GM21515 (cell line): Measurements from ENCODE around the gene DYRK2.
A peak's percentile ranks its signal among the peaks of the same experiment; 100 is the strongest.

Experiments used
- ATAC-seq: cut with Tn5 transposase; IDR thresholded peaks from one replicate; pipeline ENCODE4 v1.9.1; 2021; ENCODE audit not compliant: unreplicated experiment

DYRK2 gene

GRCh38 chr12:67648521-67649260, at the start of gene DYRK2:
TSS of gene DYRK2 (plus strand) at chr12:67648745. CDS start at chr12:67649134, 389 bp downstream.
- ATAC-seq = peak; percentile 49

DNA sequence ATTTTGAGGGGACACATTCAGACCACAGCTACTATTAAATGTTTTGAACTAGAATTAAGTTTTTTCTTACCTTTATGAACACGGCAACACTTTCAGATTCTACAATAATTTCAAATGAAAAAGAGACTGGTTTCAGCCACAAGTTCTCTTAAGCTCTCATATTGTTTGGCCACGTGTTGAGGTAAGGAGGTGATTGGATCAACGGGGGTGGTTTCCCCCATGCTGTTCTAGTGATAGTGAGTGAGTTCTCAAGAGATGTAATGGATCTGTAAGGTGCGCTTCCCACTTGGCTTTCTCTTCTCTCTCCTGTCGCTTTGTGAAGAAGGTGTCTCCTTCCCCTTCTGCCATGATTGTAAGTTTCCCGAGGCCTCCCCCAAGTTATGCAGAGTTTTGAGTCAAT, 48.9 kb upstream of the DYRK2 start:
- no peak for ATAC-seq

DNA sequence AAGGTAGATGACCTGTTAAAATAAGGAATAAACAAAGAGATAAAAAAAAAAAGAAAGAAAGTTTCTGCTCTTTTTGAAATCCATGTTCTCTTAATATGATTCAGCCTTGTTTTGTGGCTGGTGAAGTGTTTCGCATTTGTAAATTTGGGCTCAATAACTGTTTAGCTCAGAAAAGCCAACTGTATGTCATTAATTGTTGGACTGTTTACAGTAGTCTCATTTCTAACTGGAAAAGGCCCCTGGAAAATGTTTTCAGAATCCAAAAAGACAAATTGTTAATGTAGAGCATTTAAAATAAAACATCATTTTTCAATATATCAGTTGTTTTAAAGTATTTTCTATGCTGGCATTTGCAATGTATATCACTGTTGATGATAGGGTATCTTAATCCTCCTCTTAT, 47.4 kb upstream of the DYRK2 start:
- no peak for ATAC-seq

- ATAC-seq = no peak
Measured at GRCh38 chr12:67609226-67609870, 39.2 kb upstream of the DYRK2 start.

DNA sequence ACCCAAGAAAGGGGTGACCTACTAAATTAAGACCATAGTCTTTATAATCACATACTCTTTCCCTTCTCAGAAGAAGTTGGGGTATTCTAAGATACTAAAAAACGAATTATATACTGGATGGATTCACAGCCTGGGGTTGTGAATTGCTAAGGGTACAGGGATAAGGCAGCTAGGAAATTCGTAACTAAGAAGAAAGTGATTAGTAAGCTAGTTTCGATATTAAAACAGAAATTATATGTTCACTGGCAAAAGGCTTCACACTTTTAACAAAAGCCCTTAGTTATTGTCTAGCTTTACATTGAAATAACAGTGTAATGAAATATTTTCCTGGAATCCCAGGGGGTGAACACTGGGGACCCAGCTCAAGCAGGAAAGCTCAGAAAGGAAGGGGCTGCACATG, 35.5 kb upstream of the DYRK2 start:
- ATAC-seq = no peak

GRCh38 chr12:67617629-67618028, 30.9 kb upstream of the DYRK2 start:
- ATAC-seq = no peak

DNA sequence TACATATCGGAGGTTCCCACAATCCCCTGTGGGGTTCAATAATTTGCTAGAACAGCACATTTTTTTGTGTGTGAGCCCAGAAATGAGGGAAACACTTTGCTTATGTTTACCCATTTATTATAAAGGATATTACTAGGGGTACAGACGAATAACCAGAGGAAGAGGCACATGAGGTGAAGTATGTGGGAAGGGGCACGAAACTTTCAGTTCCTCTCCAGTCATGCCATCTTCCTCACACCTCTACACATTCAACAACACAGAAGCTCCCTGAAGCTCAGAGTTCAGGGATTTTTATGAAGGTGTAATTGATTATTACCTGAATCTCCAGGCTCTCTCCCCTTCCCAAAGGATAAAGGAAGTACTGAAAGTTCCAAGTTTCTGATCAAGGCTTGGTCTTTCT, 30.2 kb upstream of the DYRK2 start:
- no peak for ATAC-seq

DNA sequence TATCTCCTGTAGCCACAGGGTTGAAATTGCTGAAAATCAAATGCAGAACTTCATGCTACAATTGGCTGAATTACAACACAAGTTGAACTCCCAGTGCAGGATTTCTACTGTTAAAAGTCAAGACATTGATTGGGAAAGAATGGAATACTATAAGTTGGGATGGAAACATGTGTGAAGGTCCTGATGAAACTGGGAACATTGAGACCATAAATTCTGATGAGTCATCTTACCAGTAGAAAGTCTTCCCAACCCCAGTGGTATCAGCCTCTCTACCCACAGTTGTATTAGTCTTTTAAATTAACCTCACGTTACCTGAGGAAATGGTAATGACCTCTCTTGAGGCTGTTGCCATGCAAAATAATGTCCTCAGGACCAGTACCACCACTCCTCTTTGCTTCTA, 27.4 kb upstream of the DYRK2 start:
- no peak for ATAC-seq

DNA sequence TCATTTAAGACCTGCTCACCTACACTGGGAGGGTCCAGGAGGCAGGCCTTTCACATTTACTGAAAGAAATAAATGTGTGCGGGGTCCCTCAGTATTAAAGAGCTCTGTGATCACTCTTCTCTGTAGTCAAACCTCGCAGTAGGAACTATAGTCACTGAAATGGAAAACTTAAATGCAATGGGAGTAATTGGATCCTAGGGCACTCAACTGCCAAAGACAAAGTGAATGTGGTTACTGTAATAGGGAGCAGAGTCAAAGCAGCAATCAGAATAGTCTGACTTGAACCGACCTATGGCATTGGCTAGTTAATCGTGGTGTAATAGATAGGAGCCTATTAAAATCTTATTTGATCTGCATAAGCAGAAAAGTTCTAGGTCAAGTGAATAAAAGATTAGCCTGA, 26.6 kb upstream of the DYRK2 start:
- ATAC-seq = no peak

- ATAC-seq = no peak
Measured at GRCh38 chr12:67623259-67623658, 25.3 kb upstream of the DYRK2 start.

DNA sequence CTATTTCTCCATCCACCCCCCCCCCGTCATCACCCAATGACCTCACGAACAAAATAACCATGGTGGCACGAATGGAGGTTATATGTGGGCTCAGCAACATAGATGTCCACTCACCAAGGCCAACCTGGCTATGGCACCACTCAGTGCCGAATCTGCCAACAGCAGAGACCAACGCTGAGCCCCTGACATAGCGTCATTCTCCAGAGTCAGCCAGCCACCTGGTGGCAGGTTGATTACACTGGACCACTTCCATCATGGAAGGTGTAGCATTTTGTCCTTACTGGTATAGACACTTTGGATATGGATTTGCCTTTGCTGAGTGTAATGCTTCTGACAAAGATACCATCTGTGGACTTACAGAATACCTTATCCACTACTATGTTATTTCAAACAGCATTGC, 24.2 kb upstream of the DYRK2 start:
- no peak for ATAC-seq

DNA sequence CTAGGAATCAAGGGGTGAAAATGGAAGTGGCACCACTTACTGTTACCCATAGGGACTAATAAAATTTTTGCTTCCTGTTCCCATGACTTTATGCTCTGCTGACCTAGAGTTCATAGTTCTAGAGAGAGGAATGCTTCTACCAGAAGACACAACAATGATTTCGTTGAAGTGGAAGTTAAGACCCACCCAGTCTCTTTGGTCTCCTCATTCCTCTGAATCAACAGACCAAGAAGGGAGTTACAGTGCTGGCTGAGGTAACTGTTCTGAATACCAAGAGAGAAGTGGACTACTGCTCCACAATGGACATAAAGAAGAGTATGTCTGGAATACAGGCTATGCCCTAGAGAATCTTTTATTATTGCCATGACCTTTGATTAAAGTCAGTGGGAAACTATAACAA, 23.5 kb upstream of the DYRK2 start:
- ATAC-seq = no peak

GRCh38 chr12:67626156-67626555, 22.4 kb upstream of the DYRK2 start:
- ATAC-seq = no peak

- peak; percentile 98 for ATAC-seq
Measured at GRCh38 chr12:67630373-67631088, 18.0 kb upstream of the DYRK2 start.

DNA sequence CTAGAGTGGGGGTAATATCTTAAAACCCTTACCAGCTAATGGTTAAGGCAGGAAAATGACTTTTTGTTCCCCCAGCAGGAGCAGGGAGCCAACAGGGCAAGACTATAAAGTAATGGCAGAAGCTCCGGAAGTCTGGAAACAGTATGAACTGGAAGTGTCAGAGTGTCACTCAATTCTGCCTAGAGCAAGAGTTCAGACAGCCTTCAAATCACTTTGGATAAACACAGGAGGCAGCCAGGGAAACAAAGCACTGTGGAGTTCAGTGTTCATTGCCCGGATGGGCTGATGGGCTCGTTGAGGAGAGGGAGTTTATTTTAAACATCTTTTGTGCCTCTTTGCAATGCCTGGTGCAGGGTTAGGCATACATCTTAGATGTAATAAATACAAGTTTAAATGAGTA, 16.5 kb upstream of the DYRK2 start:
- ATAC-seq = no peak

GRCh38 chr12:67633024-67633610, 15.4 kb upstream of the DYRK2 start:
- ATAC-seq = no peak

DNA sequence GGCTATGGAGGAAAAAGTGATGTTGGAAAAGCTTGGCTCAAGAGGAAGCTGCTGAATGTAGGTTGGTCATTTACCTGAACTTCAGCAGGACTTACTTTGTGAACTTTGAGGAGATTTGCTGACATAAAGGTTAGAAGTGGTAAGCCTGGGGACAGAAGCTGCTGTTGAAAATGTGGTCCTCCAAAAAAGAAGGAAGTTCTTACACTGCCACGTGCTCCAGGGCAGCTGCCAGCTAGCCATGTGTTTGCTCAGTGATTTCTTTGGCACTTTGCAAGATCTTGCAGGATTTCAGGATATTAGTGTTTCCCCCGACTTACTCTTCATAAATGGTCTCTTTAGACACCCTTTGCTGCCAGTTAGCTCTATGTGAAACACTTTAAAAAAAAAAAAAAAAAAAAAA, 14.8 kb upstream of the DYRK2 start:
- ATAC-seq = no peak

- no peak for ATAC-seq
Measured at GRCh38 chr12:67634303-67634761, 14.2 kb upstream of the DYRK2 start.

GRCh38 chr12:67637718-67638117, 10.8 kb upstream of the DYRK2 start:
- no peak for ATAC-seq

DNA sequence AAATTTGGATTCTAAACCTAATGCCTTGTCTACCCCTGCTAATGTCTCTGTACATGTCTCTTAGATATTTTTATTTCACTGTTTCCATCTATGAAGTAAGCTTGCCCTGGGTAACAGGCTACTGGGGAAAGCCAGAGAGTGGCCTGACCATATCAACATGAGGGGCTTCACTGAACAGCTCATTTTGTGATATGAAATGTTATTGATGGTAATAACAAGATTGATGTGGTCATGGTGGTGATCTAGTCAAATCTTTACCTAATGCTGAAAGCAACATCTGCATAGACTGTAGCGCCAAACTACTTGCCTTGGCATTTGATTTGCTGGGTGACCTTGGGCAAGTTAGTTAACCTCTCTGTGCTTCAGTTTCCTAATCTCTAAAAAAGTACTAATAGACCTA, 9.9 kb upstream of the DYRK2 start:
- no peak for ATAC-seq

- ATAC-seq = no peak
Measured at GRCh38 chr12:67640863-67641262, 7.7 kb upstream of the DYRK2 start.

DNA sequence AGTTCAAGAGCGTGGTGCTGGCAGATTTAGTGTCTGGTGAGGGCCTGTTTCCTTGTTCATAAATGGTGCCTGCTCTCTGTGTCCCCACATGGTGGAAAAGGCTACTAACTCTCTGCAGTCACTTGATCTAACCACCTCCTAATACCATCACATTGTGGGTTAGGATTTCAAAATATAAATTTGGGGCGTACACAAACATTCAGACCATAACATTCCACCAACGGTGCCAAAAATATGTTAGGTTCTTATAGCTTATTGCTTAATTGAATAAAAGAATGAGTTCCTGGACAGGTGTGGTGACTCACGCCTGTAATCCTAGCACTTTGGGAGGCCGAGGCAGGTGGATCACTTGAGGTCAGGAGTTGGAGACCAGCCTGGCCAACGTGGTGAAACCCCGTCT, 3.4 kb upstream of the DYRK2 start:
- ATAC-seq = no peak
